ENCODE results near the gene FCSK.

The FCSK gene

GRCh38 chr16:70475054-70475871 is 20.9 kb downstream of the FCSK start:
- no peaks in the 10 kb centered on the region for H3K27me3 ChIP-seq (ENCODE audit: control insufficient read depth, insufficient read depth, low read length)
- peaks cover 26% of the 10 kb centered on the region for H3K36me3 ChIP-seq (ENCODE audit: insufficient read depth, low read length)
- no peak overlapping the region for H3K4me2 ChIP-seq (ENCODE audit: low read length)
- no peaks in the 10 kb centered on the region for H3K9me3 ChIP-seq (replicated peaks; ENCODE audit: low read length)
- H3K9ac ChIP-seq (ENCODE audit: low read depth, low read length), result no peak overlapping the region
- no peak overlapping the region for H3K4me3 ChIP-seq (ENCODE audit: low read length)
- H3K4me1 ChIP-seq (ENCODE audit: control insufficient read depth, insufficient read depth, low read length), result peaks cover 10% of the 10 kb centered on the region

- Histone ChIP-seq H3K4me2 (ENCODE audit: low read length) (peak overlapping the region; percentile 44), H3K36me3 (ENCODE audit: insufficient read depth, low read length) (peaks cover 38% of the 10 kb centered on the region), H3K27me3 (ENCODE audit: control insufficient read depth, insufficient read depth, low read length) (no peaks in the 10 kb centered on the region), H3K4me3 (ENCODE audit: low read length) (no peak overlapping the region), H3K9me3 (replicated peaks; ENCODE audit: low read length) (no peaks in the 10 kb centered on the region), H3K4me1 (ENCODE audit: control insufficient read depth, insufficient read depth, low read length) (peaks cover 12% of the 10 kb centered on the region), H3K9ac (ENCODE audit: low read depth, low read length) (peak overlapping the region; percentile 71)
Measured at GRCh38 chr16:70476272-70477020, 22.1 kb downstream of the FCSK start.

GRCh38 chr16:70478169-70478568 is 23.8 kb downstream of the FCSK start:
- H3K4me1 ChIP-seq (ENCODE audit: control insufficient read depth, insufficient read depth, low read length), result peaks cover 25% of the 10 kb centered on the region
- H3K9ac ChIP-seq (ENCODE audit: low read depth, low read length), result no peak overlapping the region
- H3K27me3 ChIP-seq (ENCODE audit: control insufficient read depth, insufficient read depth, low read length), result no peaks in the 10 kb centered on the region
- no peak overlapping the region for H3K4me3 ChIP-seq (ENCODE audit: low read length)
- H3K4me2 ChIP-seq (ENCODE audit: low read length), result no peak overlapping the region
- H3K36me3 ChIP-seq (ENCODE audit: insufficient read depth, low read length), result peaks cover 42% of the 10 kb centered on the region
- H3K9me3 ChIP-seq (replicated peaks; ENCODE audit: low read length), result no peaks in the 10 kb centered on the region

- Histone ChIP-seq H3K4me1 (ENCODE audit: control insufficient read depth, insufficient read depth, low read length) (peaks cover 25% of the 10 kb centered on the region), H3K9me3 (replicated peaks; ENCODE audit: low read length) (no peaks in the 10 kb centered on the region), H3K27me3 (ENCODE audit: control insufficient read depth, insufficient read depth, low read length) (no peaks in the 10 kb centered on the region), H3K4me3 (ENCODE audit: low read length) (no peak overlapping the region), H3K4me2 (ENCODE audit: low read length) (no peak overlapping the region), H3K9ac (ENCODE audit: low read depth, low read length) (no peak overlapping the region), H3K36me3 (ENCODE audit: insufficient read depth, low read length) (peaks cover 42% of the 10 kb centered on the region)
Measured at GRCh38 chr16:70478912-70479341, 24.5 kb downstream of the FCSK start.

- Histone ChIP-seq H3K9me3 (replicated peaks; ENCODE audit: low read length) (no peaks in the 10 kb centered on the region), H3K27me3 (ENCODE audit: control insufficient read depth, insufficient read depth, low read length) (no peaks in the 10 kb centered on the region), H3K36me3 (ENCODE audit: insufficient read depth, low read length) (peaks cover 42% of the 10 kb centered on the region), H3K4me2 (ENCODE audit: low read length) (no peak overlapping the region), H3K9ac (ENCODE audit: low read depth, low read length) (no peak overlapping the region), H3K4me3 (ENCODE audit: low read length) (no peak overlapping the region), H3K4me1 (ENCODE audit: control insufficient read depth, insufficient read depth, low read length) (peaks cover 25% of the 10 kb centered on the region)
Measured at GRCh38 chr16:70480127-70481105, 26.0 kb downstream of the FCSK start.

DNA sequence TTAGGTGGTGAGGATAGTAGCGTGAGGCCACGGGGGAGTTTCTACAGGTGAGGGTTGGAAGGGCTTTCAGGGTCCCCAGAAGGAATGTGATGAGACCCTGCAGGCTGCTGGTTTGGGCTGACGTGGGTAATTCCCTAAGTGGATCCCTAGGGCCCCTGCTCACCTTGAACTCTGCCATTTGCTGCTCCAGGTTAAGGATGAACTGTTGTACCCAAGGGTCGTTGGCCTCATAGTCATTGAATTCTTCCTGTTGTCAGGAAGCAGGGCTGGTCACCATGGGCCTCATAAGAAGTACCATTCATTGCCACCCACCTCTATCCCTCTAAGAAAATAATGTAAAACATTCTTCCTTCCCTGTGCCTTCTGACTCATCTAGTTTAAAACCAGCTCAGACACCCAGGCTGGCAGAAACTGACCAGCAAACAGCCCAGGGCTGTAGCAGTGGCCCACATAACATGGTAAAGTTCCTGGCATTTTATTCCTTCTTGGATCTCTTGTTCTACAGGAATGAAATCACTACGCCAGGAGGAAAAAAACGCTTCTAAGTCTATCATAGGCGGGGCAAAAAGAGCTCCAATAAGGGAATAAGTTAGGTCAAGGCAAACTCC is 27.6 kb downstream of the FCSK start:
- H3K4me3 ChIP-seq (ENCODE audit: low read length), result no peak overlapping the region
- H3K4me2 ChIP-seq (ENCODE audit: low read length), result peak overlapping the region; percentile 11
- H3K9ac ChIP-seq (ENCODE audit: low read depth, low read length), result no peak overlapping the region
- peaks cover 15% of the 10 kb centered on the region for H3K4me1 ChIP-seq (ENCODE audit: control insufficient read depth, insufficient read depth, low read length)
- peaks cover 42% of the 10 kb centered on the region for H3K36me3 ChIP-seq (ENCODE audit: insufficient read depth, low read length)
- H3K9me3 ChIP-seq (replicated peaks; ENCODE audit: low read length), result no peaks in the 10 kb centered on the region
- H3K27me3 ChIP-seq (ENCODE audit: control insufficient read depth, insufficient read depth, low read length), result no peaks in the 10 kb centered on the region

- H3K4me1 ChIP-seq (ENCODE audit: control insufficient read depth, insufficient read depth, low read length), result peaks cover 15% of the 10 kb centered on the region
- H3K9ac ChIP-seq (ENCODE audit: low read depth, low read length), result no peak overlapping the region
- H3K9me3 ChIP-seq (replicated peaks; ENCODE audit: low read length), result no peaks in the 10 kb centered on the region
- H3K4me2 ChIP-seq (ENCODE audit: low read length), result peak overlapping the region; percentile 11
- no peaks in the 10 kb centered on the region for H3K27me3 ChIP-seq (ENCODE audit: control insufficient read depth, insufficient read depth, low read length)
- no peak overlapping the region for H3K4me3 ChIP-seq (ENCODE audit: low read length)
- peaks cover 42% of the 10 kb centered on the region for H3K36me3 ChIP-seq (ENCODE audit: insufficient read depth, low read length)
Measured at GRCh38 chr16:70482624-70483023, 28.2 kb downstream of the FCSK start.

DNA sequence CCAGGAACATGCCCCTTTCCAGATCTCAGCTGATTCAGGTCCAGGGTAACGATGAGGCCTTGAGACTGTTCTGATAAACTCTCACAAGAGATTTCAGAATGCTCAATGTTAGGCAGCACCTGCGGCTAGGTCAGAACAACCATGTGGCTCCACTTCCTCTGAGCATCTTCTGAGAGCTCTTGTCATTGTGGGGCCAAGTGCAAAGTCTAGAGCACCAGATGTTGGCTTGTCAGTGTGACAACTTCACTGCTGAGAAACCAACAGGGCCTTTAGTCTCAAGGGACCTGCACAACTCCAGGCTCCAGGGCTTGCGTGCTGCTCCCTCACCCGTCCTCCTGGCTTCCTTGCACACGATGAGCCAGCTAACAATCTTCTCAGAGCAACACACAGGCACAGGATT is 29.0 kb downstream of the FCSK start:
- no peaks in the 10 kb centered on the region for H3K27me3 ChIP-seq (ENCODE audit: control insufficient read depth, insufficient read depth, low read length)
- no peak overlapping the region for H3K9ac ChIP-seq (ENCODE audit: low read depth, low read length)
- H3K36me3 ChIP-seq (ENCODE audit: insufficient read depth, low read length), result peaks cover 35% of the 10 kb centered on the region
- no peak overlapping the region for H3K4me3 ChIP-seq (ENCODE audit: low read length)
- peaks cover 15% of the 10 kb centered on the region for H3K4me1 ChIP-seq (ENCODE audit: control insufficient read depth, insufficient read depth, low read length)
- H3K4me2 ChIP-seq (ENCODE audit: low read length), result no peak overlapping the region
- H3K9me3 ChIP-seq (replicated peaks; ENCODE audit: low read length), result no peaks in the 10 kb centered on the region

DNA sequence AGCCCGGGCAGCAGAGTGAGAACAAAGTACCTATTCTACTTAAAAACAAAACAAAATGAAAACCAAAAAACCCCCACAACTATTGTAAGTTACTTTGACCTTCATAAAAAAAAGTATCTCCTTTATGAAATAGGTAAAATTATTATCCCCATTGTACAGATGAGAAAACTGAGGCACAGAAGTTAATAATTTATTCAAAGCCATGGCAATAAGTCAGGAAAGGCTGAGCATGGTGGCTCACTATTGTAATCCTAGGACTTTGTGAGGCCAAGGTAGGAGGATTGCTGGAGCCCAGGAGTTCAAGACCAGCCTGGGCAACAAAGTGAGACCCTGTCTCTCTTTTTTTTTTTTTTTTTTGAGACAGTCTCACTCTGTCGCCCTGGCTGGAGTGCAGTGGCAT is 30.5 kb downstream of the FCSK start:
- no peak overlapping the region for H3K4me3 ChIP-seq (ENCODE audit: low read length)
- peaks cover 20% of the 10 kb centered on the region for H3K36me3 ChIP-seq (ENCODE audit: insufficient read depth, low read length)
- H3K9ac ChIP-seq (ENCODE audit: low read depth, low read length), result no peak overlapping the region
- no peaks in the 10 kb centered on the region for H3K9me3 ChIP-seq (replicated peaks; ENCODE audit: low read length)
- H3K27me3 ChIP-seq (ENCODE audit: control insufficient read depth, insufficient read depth, low read length), result no peaks in the 10 kb centered on the region
- H3K4me2 ChIP-seq (ENCODE audit: low read length), result no peak overlapping the region
- H3K4me1 ChIP-seq (ENCODE audit: control insufficient read depth, insufficient read depth, low read length), result peaks cover 20% of the 10 kb centered on the region

DNA sequence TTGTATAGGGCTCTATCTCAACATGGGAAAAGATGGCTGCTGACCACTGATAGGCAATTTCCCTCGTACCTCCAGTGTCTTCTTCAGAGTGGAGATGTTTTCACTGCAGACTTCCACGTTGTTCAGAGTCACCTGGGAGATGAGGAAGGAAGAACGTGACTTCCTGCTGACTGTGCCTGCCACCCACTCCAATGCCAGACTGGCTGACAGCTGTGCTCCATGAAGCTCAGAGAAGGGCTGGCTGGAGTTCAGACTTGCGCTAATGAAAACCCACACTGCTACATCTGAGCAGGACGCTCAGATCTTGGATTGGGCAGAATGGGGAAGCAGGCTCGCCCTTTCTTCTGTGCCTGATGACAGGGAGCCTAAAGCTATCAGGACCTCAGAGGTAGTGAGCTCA is 35.9 kb downstream of the FCSK start:
- peaks cover 12% of the 10 kb centered on the region for H3K4me1 ChIP-seq (ENCODE audit: control insufficient read depth, insufficient read depth, low read length)
- no peaks in the 10 kb centered on the region for H3K27me3 ChIP-seq (ENCODE audit: control insufficient read depth, insufficient read depth, low read length)
- peaks cover 18% of the 10 kb centered on the region for H3K36me3 ChIP-seq (ENCODE audit: insufficient read depth, low read length)

DNA sequence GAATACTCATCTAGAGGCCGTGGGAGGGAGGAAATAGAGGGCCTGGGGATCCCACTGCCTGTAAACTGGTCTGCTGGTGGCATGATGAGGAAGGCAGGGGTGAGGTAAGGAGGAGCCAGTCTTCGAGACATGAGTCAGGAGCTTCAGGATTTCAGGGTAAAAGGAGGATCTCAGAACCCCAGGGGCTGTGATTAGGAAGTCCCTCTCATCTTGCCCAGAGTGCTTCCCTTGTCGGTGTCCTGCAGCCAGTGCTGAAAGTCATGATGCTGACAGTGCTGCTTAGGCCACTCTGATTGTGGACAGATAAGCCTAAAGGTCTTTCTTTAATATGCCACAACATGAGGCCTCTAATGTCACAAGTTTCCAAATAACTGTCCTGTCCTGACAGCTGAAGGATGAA is 39.4 kb downstream of the FCSK start:
- H3K9me3 ChIP-seq (replicated peaks; ENCODE audit: low read length), result no peaks in the 10 kb centered on the region
- H3K36me3 ChIP-seq (ENCODE audit: insufficient read depth, low read length), result peaks cover 46% of the 10 kb centered on the region
- H3K4me3 ChIP-seq (ENCODE audit: low read length), result no peak overlapping the region
- no peaks in the 10 kb centered on the region for H3K27me3 ChIP-seq (ENCODE audit: control insufficient read depth, insufficient read depth, low read length)
- H3K4me2 ChIP-seq (ENCODE audit: low read length), result no peak overlapping the region
- no peak overlapping the region for H3K9ac ChIP-seq (ENCODE audit: low read depth, low read length)
- peaks cover 9% of the 10 kb centered on the region for H3K4me1 ChIP-seq (ENCODE audit: control insufficient read depth, insufficient read depth, low read length)

More for the DNA sequence above, 35.9 kb downstream of the FCSK start:
- Histone ChIP-seq H3K4me2 (ENCODE audit: low read length) (no peak overlapping the region), H3K4me3 (ENCODE audit: low read length) (no peak overlapping the region), H3K9ac (ENCODE audit: low read depth, low read length) (no peak overlapping the region), H3K9me3 (replicated peaks; ENCODE audit: low read length) (no peaks in the 10 kb centered on the region)

Measured in skeletal muscle satellite cell (primary cell).